Measurements from ENCODE around the gene PTPRE.

DNA sequence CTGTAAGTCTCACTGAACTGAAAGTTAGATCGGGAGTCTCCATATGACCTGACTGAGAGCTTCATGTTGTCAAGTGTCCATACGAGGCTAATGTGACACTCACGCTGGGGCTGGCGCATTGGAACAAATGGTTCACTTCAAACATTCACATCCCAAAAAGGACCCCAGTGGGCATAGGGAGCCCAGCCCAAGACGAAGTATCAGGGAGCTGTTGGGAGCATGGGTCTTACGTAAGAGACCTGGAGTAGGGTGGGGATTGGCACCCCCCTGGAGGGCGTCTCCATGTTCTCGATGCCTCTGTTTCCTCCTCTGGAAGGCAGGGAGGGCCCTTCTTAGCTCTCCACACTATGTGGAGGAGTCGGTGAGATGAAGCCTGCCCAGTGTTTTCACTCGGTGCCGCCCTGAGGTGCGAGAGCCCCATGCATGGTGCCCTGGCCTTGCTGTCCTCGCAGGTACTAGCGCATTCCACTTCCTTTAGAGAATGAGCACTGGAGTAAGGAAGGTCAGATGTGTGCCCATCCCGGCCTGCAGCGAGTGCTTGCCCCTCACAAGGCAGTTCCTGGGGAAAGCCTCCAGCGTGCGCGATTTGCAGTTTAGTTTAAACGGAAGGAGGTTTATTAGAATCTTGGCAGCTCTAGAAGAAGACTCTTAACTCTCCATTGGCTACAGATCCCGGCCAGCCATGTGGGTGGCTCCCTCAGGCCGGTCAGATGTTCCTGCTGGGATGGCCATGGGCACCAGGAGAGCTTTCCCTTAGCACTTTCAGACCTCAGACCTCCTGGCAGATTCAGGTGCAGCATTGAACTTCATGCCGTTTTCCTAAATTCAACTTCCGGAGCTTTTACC lies 64.4 kb downstream of the PTPRE start:
- TF ChIP-seq, protein P1, sequence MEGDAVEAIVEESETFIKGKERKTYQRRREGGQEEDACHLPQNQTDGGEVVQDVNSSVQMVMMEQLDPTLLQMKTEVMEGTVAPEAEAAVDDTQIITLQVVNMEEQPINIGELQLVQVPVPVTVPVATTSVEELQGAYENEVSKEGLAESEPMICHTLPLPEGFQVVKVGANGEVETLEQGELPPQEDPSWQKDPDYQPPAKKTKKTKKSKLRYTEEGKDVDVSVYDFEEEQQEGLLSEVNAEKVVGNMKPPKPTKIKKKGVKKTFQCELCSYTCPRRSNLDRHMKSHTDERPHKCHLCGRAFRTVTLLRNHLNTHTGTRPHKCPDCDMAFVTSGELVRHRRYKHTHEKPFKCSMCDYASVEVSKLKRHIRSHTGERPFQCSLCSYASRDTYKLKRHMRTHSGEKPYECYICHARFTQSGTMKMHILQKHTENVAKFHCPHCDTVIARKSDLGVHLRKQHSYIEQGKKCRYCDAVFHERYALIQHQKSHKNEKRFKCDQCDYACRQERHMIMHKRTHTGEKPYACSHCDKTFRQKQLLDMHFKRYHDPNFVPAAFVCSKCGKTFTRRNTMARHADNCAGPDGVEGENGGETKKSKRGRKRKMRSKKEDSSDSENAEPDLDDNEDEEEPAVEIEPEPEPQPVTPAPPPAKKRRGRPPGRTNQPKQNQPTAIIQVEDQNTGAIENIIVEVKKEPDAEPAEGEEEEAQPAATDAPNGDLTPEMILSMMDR (IDR thresholded peaks at IDR 0.05; ENCODE audit: low read depth, low read length) = no peak
- no peak for TF ChIP-seq EZH2phosphoT487 (IDR thresholded peaks at IDR 0.05; ENCODE audit: low read depth)
